Activated CD8-positive, alpha-beta T cell treated with anti-CD3 and anti-CD28 coated beads, Interleukin-2, amount 10 ng/mL, durations not matched to agents 7 days and 5 days (primary cell): ENCODE results near the gene PSME1. TPM values are rescaled to one million over a fixed set of nuclear protein-coding genes. Genes with fewer than 3 reads are reported as not detected.

Source experiments
- ATAC-seq: fragments of 150-1000 bp; cut with Tn5 transposase; one replicate; pipeline ENCODE4 v1.10.0; 2021; ENCODE audit warnings: moderate library complexity
- CTCF ChIA-PET: fragments of 350-600 bp; sonication (Branson Sonifier 250); formaldehyde crosslinking; loops from one replicate; lab custom pipeline; 2021; ENCODE audit warnings: antibody characterized with exemption; lab: Charles Lee
- POLR2A ChIA-PET: fragments of 350-600 bp; sonication (Branson Sonifier 250); formaldehyde crosslinking; loops from one replicate; lab custom pipeline; 2021; ENCODE audit warnings: antibody characterized with exemption; lab: Charles Lee
- DNase-seq: peaks from one replicate; pipeline ENCODE4 v3.0.0-alpha.2; 2020
- H3K27ac Mint-ChIP-seq: one replicate; pipeline ENCODE4 v1.8.0; 2021; ENCODE audit warnings: mild to moderate bottlenecking, mixed read lengths
- H3K27me3 Mint-ChIP-seq: one replicate; pipeline ENCODE4 v1.8.0; 2021; ENCODE audit warnings: low read depth, mixed read lengths
- H3K36me3 Mint-ChIP-seq: one replicate; pipeline ENCODE4 v1.8.0; 2021; ENCODE audit warnings: low read depth, mixed read lengths
- H3K4me1 Mint-ChIP-seq: one replicate; pipeline ENCODE4 v1.8.0; 2021; ENCODE audit warnings: low read depth, mixed read lengths
- H3K4me3 Mint-ChIP-seq: one replicate; pipeline ENCODE4 v1.8.0; 2021; ENCODE audit warnings: mild to moderate bottlenecking, mixed read lengths
- H3K9me3 Mint-ChIP-seq: one replicate; pipeline ENCODE4 v1.8.0; 2022; ENCODE audit warnings: mixed read lengths; ENCODE audit not compliant: insufficient read depth
- total RNA-seq, 2 experiments: library from RNA; stranded (reverse); gene quantifications; one replicate each; pipeline ENCODE4 v1.2.3, GENCODE V29; 2021

PSME1 gene
- total RNA-seq, 2 experiments from 2014 or later: 516 to 530 TPM

DNA sequence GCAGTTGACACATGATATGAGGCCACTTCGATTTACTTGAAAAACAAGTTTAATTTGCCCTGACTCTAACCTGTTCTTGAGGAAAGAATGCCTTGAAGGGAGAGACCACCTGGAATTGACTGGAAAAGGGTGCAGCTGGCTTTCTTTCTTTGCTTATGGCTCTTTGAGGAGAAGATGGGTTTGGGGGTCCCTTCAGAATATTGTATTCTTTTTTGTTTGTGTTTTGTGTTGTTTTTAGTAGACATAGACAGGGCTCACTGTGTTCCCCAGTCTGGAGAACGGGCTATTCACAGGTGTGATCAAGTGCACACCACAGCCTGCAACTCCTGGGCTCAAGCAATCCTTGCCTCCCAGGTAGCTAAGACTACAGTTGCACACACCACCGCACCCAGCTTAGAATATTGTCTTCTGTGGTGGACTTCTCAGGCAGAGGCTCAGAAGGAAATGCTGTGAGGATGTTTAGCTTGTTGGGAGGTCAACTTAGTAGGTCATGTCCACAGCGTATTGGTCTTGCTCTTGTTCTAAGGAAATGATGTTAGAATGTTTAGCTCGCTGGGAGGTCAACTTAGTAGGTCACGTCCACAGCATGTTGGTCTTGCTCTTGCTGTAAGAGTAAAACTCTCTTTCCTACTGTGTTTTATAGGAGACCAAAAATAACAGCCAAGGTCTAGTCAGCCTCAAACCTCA is 19.7 kb upstream of the PSME1 start:
- ChIA-PET CTCF (interaction anchor here (0.9 to 5.0 kb wide), 9 partner anchors 11 to 192 kb away, joined by 3 to 43 read pairs (median 8); partner anchors contain the start of genes EMC9, IRF9, PSME1 and PSME2), POLR2A (interaction anchor here (0.6 to 6.9 kb wide), 8 partner anchors 18 to 79 kb away, joined by 3 to 119 read pairs (median 8); partner anchors contain the start of genes FITM1, IRF9, PSME1 and PSME2)
- Mint-ChIP-seq H3K36me3 (peaks cover 54% of the 10 kb centered on the region), H3K27me3 (no peaks in the 10 kb centered on the region), H3K4me1 (peaks cover 30% of the 10 kb centered on the region), H3K4me3 (peak overlapping the region; percentile 96), H3K27ac (peak overlapping the region; percentile 99), H3K9me3 (no peaks in the 10 kb centered on the region)
- DNase-seq (no peak), ATAC-seq (no peak)

DNA sequence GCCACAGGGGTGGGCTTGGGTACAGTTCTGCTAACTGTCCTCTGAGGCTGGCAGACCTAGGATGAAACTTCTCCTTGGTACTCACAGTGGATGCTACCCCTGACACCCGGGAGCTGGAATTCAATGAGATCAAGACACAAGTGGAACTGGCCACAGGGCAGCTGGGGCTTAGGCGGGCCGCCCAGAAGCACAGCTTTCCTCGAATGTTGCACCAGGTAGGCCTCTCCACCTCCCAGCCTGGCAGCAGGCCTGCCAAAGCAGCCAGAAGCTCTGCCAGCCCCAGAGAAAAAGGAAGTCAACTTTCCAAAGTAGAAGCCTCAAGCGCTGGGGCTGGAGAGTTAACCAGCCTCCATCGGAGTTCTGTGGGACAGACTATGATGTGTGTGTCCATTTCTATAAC is 18.8 kb upstream of the PSME1 start:
- peaks cover 58% of the 10 kb centered on the region for H3K36me3 Mint-ChIP-seq
- peaks cover 29% of the 10 kb centered on the region for H3K4me1 Mint-ChIP-seq
- H3K4me3 Mint-ChIP-seq: no peak overlapping the region
- no peaks in the 10 kb centered on the region for H3K9me3 Mint-ChIP-seq
- no peak for DNase-seq
- CTCF ChIA-PET: interaction anchor here (1.2 to 5.0 kb wide), 8 partner anchors 8 to 43 kb away, joined by 4 to 43 read pairs (median 8); partner anchors contain the start of genes EMC9, IRF9, PSME1 and PSME2
- no peaks in the 10 kb centered on the region for H3K27me3 Mint-ChIP-seq
- POLR2A ChIA-PET: interaction anchor here (0.9 to 6.9 kb wide), 4 partner anchors 17 to 43 kb away, joined by 3 to 119 read pairs (median 30); partner anchors contain the start of genes EMC9, FITM1, PSME1 and PSME2
- H3K27ac Mint-ChIP-seq: no peak overlapping the region
- no peak for ATAC-seq

DNA sequence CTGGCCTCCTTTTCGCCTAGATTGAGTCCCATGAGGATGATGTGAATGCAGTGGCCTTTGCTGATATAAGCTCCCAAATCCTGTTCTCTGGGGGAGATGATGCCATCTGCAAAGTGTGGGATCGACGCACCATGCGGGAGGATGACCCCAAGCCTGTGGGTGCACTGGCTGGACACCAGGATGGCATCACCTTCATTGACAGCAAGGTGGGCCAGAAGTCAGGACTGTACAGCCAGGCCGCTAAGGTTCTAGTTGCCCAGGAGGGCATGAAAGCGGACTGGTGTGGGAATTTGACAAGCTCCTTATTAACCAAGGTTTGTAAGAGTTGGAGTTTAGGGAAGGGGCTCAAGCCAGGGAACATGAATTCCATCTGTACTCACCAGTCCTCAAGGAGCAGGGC is 16.3 kb upstream of the PSME1 start:
- H3K4me3 Mint-ChIP-seq: no peak overlapping the region

DNA sequence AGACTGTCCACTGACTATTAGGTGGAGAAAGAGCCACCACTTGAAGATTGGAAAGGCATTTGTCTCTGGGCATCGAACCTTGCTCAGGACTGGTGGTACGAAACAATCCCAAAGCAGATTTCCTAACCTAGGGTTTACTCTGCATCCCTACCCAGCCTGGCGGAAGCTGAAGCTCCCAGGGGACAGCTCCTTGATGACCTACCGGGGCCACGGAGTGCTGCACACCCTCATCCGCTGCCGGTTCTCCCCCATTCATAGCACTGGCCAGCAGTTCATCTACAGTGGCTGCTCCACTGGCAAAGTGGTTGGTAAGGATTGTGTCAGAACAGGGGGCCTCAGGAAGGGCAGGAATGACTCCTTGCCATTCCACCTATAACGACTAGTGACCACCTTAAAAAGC is 14.8 kb upstream of the PSME1 start:
- ChIA-PET CTCF (interaction anchor here (1.6 kb wide), 1 partner anchor 13 kb away, joined by 4 read pairs; no protein-coding TSS in a partner anchor), POLR2A (interaction anchor here (1.5 to 2.0 kb wide), 3 partner anchors 11 to 40 kb away, joined by 5 read pairs; partner anchors contain the start of gene IRF9)
- Mint-ChIP-seq H3K36me3 (peaks cover 57% of the 10 kb centered on the region), H3K4me1 (peaks cover 18% of the 10 kb centered on the region), H3K4me3 (no peak overlapping the region), H3K27me3 (no peaks in the 10 kb centered on the region), H3K27ac (no peak overlapping the region), H3K9me3 (no peaks in the 10 kb centered on the region)
- ATAC-seq: no peak
- DNase-seq: no peak

More for the DNA sequence above, 16.3 kb upstream of the PSME1 start:
- ATAC-seq: no peak
- H3K4me1 Mint-ChIP-seq: peaks cover 28% of the 10 kb centered on the region
- peaks cover 69% of the 10 kb centered on the region for H3K36me3 Mint-ChIP-seq
- CTCF ChIA-PET: interaction anchor here (1.6 kb wide), 1 partner anchor 62 kb away, joined by 3 read pairs; no protein-coding TSS in a partner anchor
- no peaks in the 10 kb centered on the region for H3K9me3 Mint-ChIP-seq
- POLR2A ChIA-PET: interaction anchor here (1.5 to 6.9 kb wide), 4 partner anchors 15 to 75 kb away, joined by 5 to 119 read pairs (median 7); partner anchors contain the start of genes EMC9, FITM1, PSME1 and TM9SF1
- no peak overlapping the region for H3K27ac Mint-ChIP-seq
- no peak for DNase-seq
- no peaks in the 10 kb centered on the region for H3K27me3 Mint-ChIP-seq

GRCh38 chr14:24122416-24122815 is 13.6 kb upstream of the PSME1 start:
- Mint-ChIP-seq H3K36me3 (peaks cover 46% of the 10 kb centered on the region), H3K27ac (no peak overlapping the region), H3K9me3 (no peaks in the 10 kb centered on the region), H3K4me3 (no peak overlapping the region), H3K4me1 (peaks cover 8% of the 10 kb centered on the region), H3K27me3 (no peaks in the 10 kb centered on the region)
- ChIA-PET POLR2A (interaction anchor here (1.9 to 4.1 kb wide), 3 partner anchors 10 to 39 kb away, joined by 5 to 17 read pairs (median 5); partner anchors contain the start of genes IRF9 and PSME1), CTCF (interaction anchor here (0.7 to 1.5 kb wide), 3 partner anchors 9 to 19 kb away, joined by 3 to 4 read pairs (median 3); partner anchors contain the start of gene EMC9)
- ATAC-seq (peak; percentile 27), DNase-seq (no peak)

GRCh38 chr14:24122898-24123297 is 13.1 kb upstream of the PSME1 start:
- Mint-ChIP-seq H3K4me1 (peaks cover 5% of the 10 kb centered on the region), H3K36me3 (peaks cover 42% of the 10 kb centered on the region), H3K9me3 (no peaks in the 10 kb centered on the region), H3K27ac (no peak overlapping the region), H3K4me3 (no peak overlapping the region), H3K27me3 (no peaks in the 10 kb centered on the region)
- ChIA-PET CTCF (interaction anchor here (0.6 to 2.2 kb wide), 3 partner anchors 8 to 91 kb away, joined by 3 to 6 read pairs (median 3); partner anchors contain the start of genes DCAF11, EMC9 and NRL), POLR2A (interaction anchor here (4.1 kb wide), 1 partner anchor 13 kb away, joined by 17 read pairs; the partner anchor contains the start of gene PSME1)
- no peak for ATAC-seq
- DNase-seq: no peak

GRCh38 chr14:24123424-24124417 is 12.3 kb upstream of the PSME1 start:
- Mint-ChIP-seq H3K9me3 (no peaks in the 10 kb centered on the region), H3K36me3 (peaks cover 33% of the 10 kb centered on the region), H3K4me3 (no peak overlapping the region), H3K27ac (peak overlapping the region; percentile 3), H3K27me3 (no peaks in the 10 kb centered on the region), H3K4me1 (peaks cover 5% of the 10 kb centered on the region)
- POLR2A ChIA-PET: interaction anchor here (1.7 to 4.8 kb wide), 3 partner anchors 9 to 23 kb away, joined by 6 to 26 read pairs (median 17); partner anchors contain the start of genes DCAF11, NRL, PSME1 and PSME2
- no peak for ATAC-seq
- CTCF ChIA-PET: interaction anchor here (0.6 to 2.2 kb wide), 3 partner anchors 9 to 90 kb away, joined by 3 to 6 read pairs (median 3); partner anchors contain the start of genes DCAF11, EMC9 and NRL
- DNase-seq: no peak

- ChIA-PET CTCF (interaction anchor here (0.9 to 3.2 kb wide), 6 partner anchors 9 to 87 kb away, joined by 3 to 8 read pairs (median 6); partner anchors contain the start of genes DCAF11, IRF9, NRL and PSME1), POLR2A (interaction anchor here (1.4 to 4.8 kb wide), 4 partner anchors 9 to 34 kb away, joined by 3 to 26 read pairs (median 6); partner anchors contain the start of genes DCAF11, IRF9, NRL and PSME1)
- no peak for DNase-seq
- no peaks in the 10 kb centered on the region for H3K27me3 Mint-ChIP-seq
- H3K4me3 Mint-ChIP-seq: no peak overlapping the region
- no peak for ATAC-seq
- peaks cover 12% of the 10 kb centered on the region for H3K4me1 Mint-ChIP-seq
- H3K36me3 Mint-ChIP-seq: peaks cover 12% of the 10 kb centered on the region
- H3K27ac Mint-ChIP-seq: no peak overlapping the region
- H3K9me3 Mint-ChIP-seq: no peaks in the 10 kb centered on the region
Measured at GRCh38 chr14:24126939-24127338, 9.1 kb upstream of the PSME1 start.

GRCh38 chr14:24127673-24128072 is 8.3 kb upstream of the PSME1 start:
- no peak for DNase-seq
- POLR2A ChIA-PET: interaction anchor here (1.6 to 4.8 kb wide), 2 partner anchors 13 to 19 kb away, joined by 5 to 26 read pairs; partner anchors contain the start of genes DCAF11, NRL and PSME2

GRCh38 chr14:24129410-24129998 is 6.5 kb upstream of the PSME1 start:
- CTCF ChIA-PET: interaction anchor here (0.8 to 2.0 kb wide), 3 partner anchors 12 to 179 kb away, joined by 3 to 5 read pairs (median 4); partner anchors contain the start of genes DCAF11, EMC9 and NRL
- H3K4me3 Mint-ChIP-seq: no peak overlapping the region

More at GRCh38 chr14:24127673-24128072, 8.3 kb upstream of the PSME1 start:
- H3K4me1 Mint-ChIP-seq: peaks cover 19% of the 10 kb centered on the region
- no peak overlapping the region for H3K27ac Mint-ChIP-seq
- no peaks in the 10 kb centered on the region for H3K9me3 Mint-ChIP-seq
- ATAC-seq: no peak
- H3K4me3 Mint-ChIP-seq: no peak overlapping the region
- no peaks in the 10 kb centered on the region for H3K27me3 Mint-ChIP-seq
- H3K36me3 Mint-ChIP-seq: peaks cover 9% of the 10 kb centered on the region
- CTCF ChIA-PET: interaction anchor here (0.9 to 3.2 kb wide), 5 partner anchors 9 to 86 kb away, joined by 3 to 8 read pairs (median 5); partner anchors contain the start of genes DCAF11, IRF9, NRL and PSME1

More at GRCh38 chr14:24129410-24129998, 6.5 kb upstream of the PSME1 start:
- peaks cover 24% of the 10 kb centered on the region for H3K4me1 Mint-ChIP-seq
- H3K9me3 Mint-ChIP-seq: no peaks in the 10 kb centered on the region
- no peaks in the 10 kb centered on the region for H3K27me3 Mint-ChIP-seq
- peaks cover 2% of the 10 kb centered on the region for H3K36me3 Mint-ChIP-seq
- POLR2A ChIA-PET: no interaction called here
- H3K27ac Mint-ChIP-seq: no peak overlapping the region
- ATAC-seq: no peak
- DNase-seq: no peak
